CD4-positive, alpha-beta T cell (primary cell): ENCODE data around the gene TMPRSS3. TPM values are rescaled to one million over a fixed set of nuclear protein-coding genes. Genes with fewer than 3 reads are reported as not detected.

Experiments used
- ATAC-seq: fragments of 200-7000 bp; cut with Tn5 transposase; one replicate; pipeline ENCODE4 v1.10.0; 2022; ENCODE audit warnings: mild to moderate bottlenecking; ENCODE audit not compliant: poor library complexity
- CTCF ChIA-PET: fragments of 350-600 bp; sonication (Branson Sonifier 250); formaldehyde crosslinking; loops from one replicate; lab custom pipeline; 2021; ENCODE audit warnings: antibody characterized with exemption, inconsistent platforms; lab: Charles Lee
- POLR2A ChIA-PET: fragments of 350-600 bp; sonication (Branson Sonifier 250); formaldehyde crosslinking; loops from one replicate; lab custom pipeline; 2021; ENCODE audit warnings: antibody characterized with exemption, inconsistent platforms; lab: Charles Lee
- DNase-seq, 14 experiments: peaks; one replicate each; pipeline ENCODE4 v3.0.0-alpha.2; 2013 to 2020; ENCODE audit warnings: mixed read lengths in 2 of 14
- H3K27ac ChIP-seq, 2 donors: one replicate each; pipeline versions ENCODE4 v1.5.1 to v1.7.0; 2013; ENCODE audit warnings: low read length in 2 of 2, low read depth in 1 of 2, mild to moderate bottlenecking in 1 of 2
- H3K27me3 ChIP-seq, 2 experiments: 1 replicate in 1 of 2; 2 replicates in 1 of 2; pipeline versions ENCODE4 v1.6.1 to v1.7.0; 2013; ENCODE audit warnings: low read length in 2 of 2, control low read depth in 1 of 2, mild to moderate bottlenecking in 1 of 2, moderate library complexity in 1 of 2; ENCODE audit not compliant: insufficient read depth in 2 of 2, control insufficient read depth in 1 of 2
- H3K36me3 ChIP-seq: one replicate; pipeline ENCODE4 v1.6.1; 2013; ENCODE audit warnings: low read length, control low read depth; ENCODE audit not compliant: insufficient read depth
- H3K4me1 ChIP-seq: one replicate; pipeline ENCODE4 v1.6.1; 2013; ENCODE audit warnings: low read length, control low read depth; ENCODE audit not compliant: insufficient read depth
- H3K4me3 ChIP-seq: one replicate; pipeline ENCODE4 v1.5.1; 2013; ENCODE audit warnings: mild to moderate bottlenecking, low read length, moderate library complexity
- H3K9me3 ChIP-seq, 2 experiments: 1 replicate in 1 of 2; 2 replicates in 1 of 2; pipeline versions ENCODE4 v1.6.1 to v1.7.0; 2013; ENCODE audit warnings: low read length in 2 of 2, mild to moderate bottlenecking in 2 of 2, control low read depth in 1 of 2, moderate library complexity in 1 of 2; ENCODE audit not compliant: control insufficient read depth in 1 of 2, insufficient read depth in 1 of 2
- H3K27ac Mint-ChIP-seq: one replicate; pipeline ENCODE4 v1.8.0; 2020; ENCODE audit warnings: mixed read lengths
- H3K27me3 Mint-ChIP-seq: one replicate; pipeline ENCODE4 v1.8.0; 2021; ENCODE audit warnings: mixed read lengths
- H3K36me3 Mint-ChIP-seq: one replicate; pipeline ENCODE4 v1.8.0; 2021; ENCODE audit warnings: low read depth, mixed read lengths
- H3K4me1 Mint-ChIP-seq: one replicate; pipeline ENCODE4 v1.8.0; 2021; ENCODE audit warnings: low read depth, mixed read lengths
- H3K4me3 Mint-ChIP-seq: one replicate; pipeline ENCODE4 v1.8.0; 2020; ENCODE audit warnings: mild to moderate bottlenecking, mixed read lengths
- H3K9me3 Mint-ChIP-seq: one replicate; pipeline ENCODE4 v1.8.0; 2020; ENCODE audit warnings: mixed read lengths
- intact Hi-C, 2 experiments: fragments of 100-400 bp; cut with DNase I in 1 of 2; cut with micrococcal nuclease in 1 of 2; formaldehyde crosslinking; loops; one replicate each; pipeline versions ENCODE4 v1.15.1 to v1.9.0; 2023 to 2025; cut with DNase I, micrococcal nuclease
- total RNA-seq, 174 experiments: library from RNA in 2 of 174; stranded (reverse) in 2 of 174; gene quantifications; one replicate each; pipeline ENCODE4 v1.2.3 and lab custom pipeline; 2021 to 2026
- TF ChIP-seq, protein P1 (sequence below): fragments of 200-600 bp; IDR thresholded peaks from one replicate; pipeline ENCODE4 v1.8.0; 2022; ENCODE audit warnings: antibody characterized with exemption, mild to moderate bottlenecking

The TMPRSS3 gene
- total RNA-seq, 2 experiments from 2014 or later, result 1.5 TPM

DNA sequence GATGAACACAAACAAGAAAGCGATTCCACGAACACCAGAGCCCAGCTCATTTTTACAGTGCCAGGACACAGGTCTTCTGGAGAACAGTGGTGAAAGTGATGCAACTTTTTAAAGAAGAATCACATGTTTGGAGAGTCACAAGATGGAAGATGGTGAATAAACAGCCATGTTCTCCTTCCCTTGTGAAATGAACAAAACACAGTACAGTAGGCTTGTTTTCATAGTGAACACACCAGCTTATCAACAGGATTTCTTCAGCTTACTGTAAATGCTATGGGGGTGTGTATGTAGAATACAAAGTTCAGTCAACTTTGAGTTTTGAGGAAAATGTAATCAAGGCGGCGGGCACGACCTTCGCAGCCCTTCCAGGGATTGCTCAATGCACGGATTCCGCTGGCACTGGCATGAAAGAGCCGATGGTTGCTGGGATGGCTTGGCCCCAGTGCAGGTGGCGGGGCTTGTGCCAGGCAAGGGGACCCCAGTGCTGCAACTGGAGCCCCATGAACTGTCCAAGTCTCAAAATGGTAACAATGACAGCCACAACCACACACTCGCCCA, 9.7 kb downstream of the TMPRSS3 start:
- Mint-ChIP-seq H3K4me3 (no peak overlapping the region), H3K27ac (no peak overlapping the region), H3K9me3 (peaks cover 9% of the 10 kb centered on the region), H3K4me1 (peaks cover 56% of the 10 kb centered on the region), H3K27me3 (no peaks in the 10 kb centered on the region), H3K36me3 (no peaks in the 10 kb centered on the region)
- Histone ChIP-seq H3K27ac (no peak overlapping the region), H3K9me3 (peaks cover 11 to 26% of the 10 kb centered on the region in 2 experiments), H3K36me3 (no peaks in the 10 kb centered on the region), H3K4me1 (peaks cover 33% of the 10 kb centered on the region), H3K27me3 (no peaks in the 10 kb centered on the region), H3K4me3 (no peak overlapping the region)
- CTCF ChIA-PET, result no interaction called here
- TF ChIP-seq, protein P1, sequence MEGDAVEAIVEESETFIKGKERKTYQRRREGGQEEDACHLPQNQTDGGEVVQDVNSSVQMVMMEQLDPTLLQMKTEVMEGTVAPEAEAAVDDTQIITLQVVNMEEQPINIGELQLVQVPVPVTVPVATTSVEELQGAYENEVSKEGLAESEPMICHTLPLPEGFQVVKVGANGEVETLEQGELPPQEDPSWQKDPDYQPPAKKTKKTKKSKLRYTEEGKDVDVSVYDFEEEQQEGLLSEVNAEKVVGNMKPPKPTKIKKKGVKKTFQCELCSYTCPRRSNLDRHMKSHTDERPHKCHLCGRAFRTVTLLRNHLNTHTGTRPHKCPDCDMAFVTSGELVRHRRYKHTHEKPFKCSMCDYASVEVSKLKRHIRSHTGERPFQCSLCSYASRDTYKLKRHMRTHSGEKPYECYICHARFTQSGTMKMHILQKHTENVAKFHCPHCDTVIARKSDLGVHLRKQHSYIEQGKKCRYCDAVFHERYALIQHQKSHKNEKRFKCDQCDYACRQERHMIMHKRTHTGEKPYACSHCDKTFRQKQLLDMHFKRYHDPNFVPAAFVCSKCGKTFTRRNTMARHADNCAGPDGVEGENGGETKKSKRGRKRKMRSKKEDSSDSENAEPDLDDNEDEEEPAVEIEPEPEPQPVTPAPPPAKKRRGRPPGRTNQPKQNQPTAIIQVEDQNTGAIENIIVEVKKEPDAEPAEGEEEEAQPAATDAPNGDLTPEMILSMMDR, result no peak
- DNase-seq (no peak), ATAC-seq (no peak)
- POLR2A ChIA-PET, result interaction anchor here (1.0 kb wide), 1 partner anchor 18 kb away, joined by 6 read pairs; the partner anchor contains the start of gene UBASH3A
- intact Hi-C loops, result no loop called here

DNA sequence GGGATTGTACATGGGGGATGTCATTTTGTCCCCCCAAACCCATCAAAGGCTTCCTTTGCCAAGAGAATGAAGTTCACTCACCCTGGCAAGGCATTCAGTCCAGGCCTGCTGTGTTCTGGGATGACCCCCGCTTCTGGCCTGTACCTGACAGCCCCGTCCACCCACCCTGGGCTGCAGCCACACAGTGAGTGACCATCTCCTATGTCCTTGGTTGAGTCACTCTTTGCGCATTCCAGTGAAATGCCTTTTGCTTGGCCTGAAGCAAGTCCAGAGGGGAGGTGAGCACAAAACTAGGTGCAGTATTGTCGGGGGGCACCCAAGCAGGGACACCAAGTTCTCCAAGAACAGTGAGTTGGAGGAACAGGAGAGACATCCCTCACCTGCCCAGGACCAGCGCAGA, 10.2 kb downstream of the TMPRSS3 start:
- TF ChIP-seq, protein P1, result no peak
- Mint-ChIP-seq H3K4me3 (no peak overlapping the region), H3K4me1 (peaks cover 51% of the 10 kb centered on the region), H3K27ac (peak overlapping the region; percentile 71), H3K9me3 (peaks cover 9% of the 10 kb centered on the region), H3K36me3 (no peaks in the 10 kb centered on the region), H3K27me3 (no peaks in the 10 kb centered on the region)
- no peak for DNase-seq
- intact Hi-C loops, result no loop called here
- Histone ChIP-seq H3K9me3 (peaks cover 11 to 26% of the 10 kb centered on the region in 2 experiments), H3K4me1 (peaks cover 33% of the 10 kb centered on the region), H3K27me3 (no peaks in the 10 kb centered on the region), H3K4me3 (no peak overlapping the region), H3K27ac (no peak overlapping the region), H3K36me3 (no peaks in the 10 kb centered on the region)
- no peak for ATAC-seq
- POLR2A ChIA-PET, result interaction anchor here (1.0 kb wide), 1 partner anchor 19 kb away, joined by 6 read pairs; the partner anchor contains the start of gene UBASH3A
- CTCF ChIA-PET, result no interaction called here

DNA sequence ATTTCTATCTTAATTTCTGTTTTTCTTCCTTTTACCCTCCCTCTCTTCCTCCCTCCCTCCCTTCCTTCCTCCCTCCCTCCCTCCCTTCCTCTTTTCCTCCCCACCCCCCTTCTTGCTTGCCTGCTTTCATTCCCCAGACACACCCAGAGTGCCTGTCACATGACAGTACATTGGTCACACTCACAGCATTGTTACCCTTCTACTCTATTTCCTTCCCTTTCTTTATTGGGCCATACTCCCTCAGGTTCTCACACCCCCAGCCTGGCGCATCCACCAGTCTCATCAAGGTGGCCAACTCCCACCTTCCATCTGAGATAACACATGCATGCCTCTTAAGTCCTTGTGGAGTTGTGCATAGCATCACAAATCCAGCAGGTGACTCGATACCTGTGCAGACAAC, 10.9 kb downstream of the TMPRSS3 start:
- H3K4me1 Mint-ChIP-seq, result peaks cover 45% of the 10 kb centered on the region
- H3K27me3 ChIP-seq, result no peaks in the 10 kb centered on the region
- peak overlapping the region; percentile 20 for H3K4me3 Mint-ChIP-seq
- peaks cover 32% of the 10 kb centered on the region for H3K4me1 ChIP-seq
- DNase-seq (no peak), ATAC-seq (no peak)
- peaks cover 9% of the 10 kb centered on the region for H3K9me3 Mint-ChIP-seq
- H3K4me3 ChIP-seq, result no peak overlapping the region
- no peaks in the 10 kb centered on the region for H3K27me3 Mint-ChIP-seq
- TF ChIP-seq, protein P1, result no peak
- no peaks in the 10 kb centered on the region for H3K36me3 Mint-ChIP-seq
- ChIA-PET CTCF (no interaction called here), POLR2A (no interaction called here)
- H3K36me3 ChIP-seq, result no peaks in the 10 kb centered on the region
- peak overlapping the region; percentile 71 for H3K27ac Mint-ChIP-seq
- peaks cover 11 to 31% of the 10 kb centered on the region in 2 experiments for H3K9me3 ChIP-seq
- intact Hi-C loops, result no loop called here
- no peak overlapping the region for H3K27ac ChIP-seq
